ENCODE data around the gene PDE4B. TPM values are rescaled to one million over a fixed set of nuclear protein-coding genes. Genes with fewer than 3 reads are reported as not detected.

Gene PDE4B
- total RNA-seq, 1 donor from 2014 or later = 0.57 TPM

DNA sequence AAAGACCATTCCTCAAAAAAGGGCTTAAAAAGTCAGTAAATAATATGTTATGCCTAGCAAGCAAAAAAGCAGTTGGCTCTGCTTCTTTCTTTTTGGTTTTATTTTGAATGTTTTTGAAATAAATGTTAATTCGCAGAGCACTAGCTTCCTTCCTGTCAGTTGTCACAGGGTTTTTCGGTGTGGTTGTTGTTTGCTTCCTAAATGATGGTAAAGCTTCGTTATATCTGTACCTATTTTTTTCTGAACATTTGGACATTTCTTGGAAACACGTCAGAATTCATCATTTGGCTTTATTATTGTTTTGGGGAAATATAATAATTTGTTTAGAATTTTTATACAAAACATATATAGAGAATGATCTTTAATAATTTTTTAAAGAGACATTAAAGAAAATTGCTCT is 389.3 kb downstream of the PDE4B start:
- Mint-ChIP-seq H3K27me3 (ENCODE audit: low read depth) (peaks cover 2% of the 10 kb centered on the region), H3K4me1 (ENCODE audit: low read depth) (no peaks in the 10 kb centered on the region), H3K4me3 (ENCODE audit: unreplicated experiment) (no peak overlapping the region), H3K9me3 (ENCODE audit: low read depth) (peaks cover 3% of the 10 kb centered on the region), H3K27ac (ENCODE audit: unreplicated experiment) (no peak overlapping the region), H3K36me3 (ENCODE audit: low read depth) (no peaks in the 10 kb centered on the region)
- DNase-seq (ENCODE audit: low spot score) = no peak
- TF ChIP-seq, protein P1, sequence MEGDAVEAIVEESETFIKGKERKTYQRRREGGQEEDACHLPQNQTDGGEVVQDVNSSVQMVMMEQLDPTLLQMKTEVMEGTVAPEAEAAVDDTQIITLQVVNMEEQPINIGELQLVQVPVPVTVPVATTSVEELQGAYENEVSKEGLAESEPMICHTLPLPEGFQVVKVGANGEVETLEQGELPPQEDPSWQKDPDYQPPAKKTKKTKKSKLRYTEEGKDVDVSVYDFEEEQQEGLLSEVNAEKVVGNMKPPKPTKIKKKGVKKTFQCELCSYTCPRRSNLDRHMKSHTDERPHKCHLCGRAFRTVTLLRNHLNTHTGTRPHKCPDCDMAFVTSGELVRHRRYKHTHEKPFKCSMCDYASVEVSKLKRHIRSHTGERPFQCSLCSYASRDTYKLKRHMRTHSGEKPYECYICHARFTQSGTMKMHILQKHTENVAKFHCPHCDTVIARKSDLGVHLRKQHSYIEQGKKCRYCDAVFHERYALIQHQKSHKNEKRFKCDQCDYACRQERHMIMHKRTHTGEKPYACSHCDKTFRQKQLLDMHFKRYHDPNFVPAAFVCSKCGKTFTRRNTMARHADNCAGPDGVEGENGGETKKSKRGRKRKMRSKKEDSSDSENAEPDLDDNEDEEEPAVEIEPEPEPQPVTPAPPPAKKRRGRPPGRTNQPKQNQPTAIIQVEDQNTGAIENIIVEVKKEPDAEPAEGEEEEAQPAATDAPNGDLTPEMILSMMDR (IDR thresholded peaks at IDR 0.05) = no peak

DNA sequence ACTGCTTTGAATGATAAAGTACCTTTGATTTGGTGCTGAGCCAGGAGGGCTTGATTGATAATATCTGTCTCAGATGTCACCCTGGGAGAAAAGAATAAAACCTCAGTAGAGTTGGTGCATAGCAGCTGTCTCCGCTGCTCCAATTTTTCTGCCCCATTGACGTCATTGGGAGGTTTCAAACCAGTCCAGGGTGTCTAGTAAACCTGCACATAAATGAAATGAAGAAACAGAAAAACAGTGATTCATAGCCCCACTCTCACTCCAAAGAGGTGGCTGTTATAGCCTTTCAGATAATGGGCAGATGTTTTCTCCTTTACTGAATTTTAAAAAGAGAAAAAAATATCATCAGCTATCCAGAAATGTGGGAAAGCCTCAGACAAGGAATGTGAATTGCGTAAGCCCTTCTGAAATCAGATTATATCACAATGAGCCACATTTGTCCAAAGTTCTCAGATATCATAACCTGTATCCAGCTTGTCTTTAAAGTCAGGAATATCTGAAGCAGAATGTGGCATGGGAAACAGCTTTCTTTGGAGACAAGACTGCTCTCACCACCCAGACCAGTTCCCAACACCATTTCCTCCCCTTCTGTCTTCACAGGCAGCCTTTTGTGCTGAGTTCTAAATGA is 390.0 kb downstream of the PDE4B start:
- TF ChIP-seq, protein P1 (IDR thresholded peaks at IDR 0.05) = no peak
- H3K4me3 Mint-ChIP-seq (ENCODE audit: unreplicated experiment) = no peak overlapping the region
- no peaks in the 10 kb centered on the region for H3K4me1 Mint-ChIP-seq (ENCODE audit: low read depth)
- H3K9me3 Mint-ChIP-seq (ENCODE audit: low read depth) = peaks cover 3% of the 10 kb centered on the region
- H3K36me3 Mint-ChIP-seq (ENCODE audit: low read depth) = no peaks in the 10 kb centered on the region
- H3K27me3 Mint-ChIP-seq (ENCODE audit: low read depth) = peaks cover 2% of the 10 kb centered on the region
- no peak for DNase-seq (ENCODE audit: low spot score)
- H3K27ac Mint-ChIP-seq (ENCODE audit: unreplicated experiment) = no peak overlapping the region

DNA sequence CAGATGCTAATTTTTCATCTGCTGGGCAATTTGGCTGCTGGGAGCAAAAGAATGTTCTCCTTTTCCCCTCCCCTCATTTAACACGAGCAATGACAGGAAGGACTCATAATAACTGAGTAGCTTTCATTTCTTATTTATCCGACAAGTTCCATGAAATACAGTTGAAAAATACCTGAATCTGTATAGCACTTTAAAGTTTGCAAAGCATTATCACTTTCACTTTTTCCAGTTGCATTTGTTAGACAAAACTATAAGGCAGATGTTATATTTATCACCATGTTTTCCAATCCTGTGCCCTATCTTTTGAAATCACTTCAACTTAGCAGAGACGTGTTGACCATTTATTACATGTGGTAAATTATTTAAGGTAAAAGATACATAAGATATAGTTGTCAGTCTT is 390.7 kb downstream of the PDE4B start:
- Mint-ChIP-seq H3K9me3 (ENCODE audit: low read depth) (peaks cover 3% of the 10 kb centered on the region), H3K4me1 (ENCODE audit: low read depth) (no peaks in the 10 kb centered on the region), H3K36me3 (ENCODE audit: low read depth) (no peaks in the 10 kb centered on the region), H3K27ac (ENCODE audit: unreplicated experiment) (no peak overlapping the region), H3K4me3 (ENCODE audit: unreplicated experiment) (no peak overlapping the region), H3K27me3 (ENCODE audit: low read depth) (peaks cover 2% of the 10 kb centered on the region)
- DNase-seq (ENCODE audit: low spot score) = no peak
- TF ChIP-seq, protein P1 (IDR thresholded peaks at IDR 0.05) = no peak

DNA sequence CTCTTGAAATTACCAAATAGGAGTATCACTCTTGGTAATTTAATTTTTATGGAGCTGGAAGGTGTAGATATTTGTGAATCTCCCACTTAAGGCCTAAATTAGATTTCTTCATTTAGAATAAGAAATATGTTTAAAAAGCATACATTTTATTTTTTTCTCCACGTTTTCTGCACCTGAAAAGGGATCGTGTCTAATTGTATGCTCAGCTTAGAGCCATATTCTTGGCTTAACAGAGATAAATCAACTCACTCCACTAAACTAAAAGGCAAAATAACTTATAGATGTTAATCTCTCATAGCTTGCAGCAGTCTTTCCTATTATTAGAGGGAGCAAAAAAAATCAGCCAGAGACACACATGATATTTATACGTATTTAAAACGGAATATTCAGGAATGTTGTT is 404.4 kb downstream of the PDE4B start:
- TF ChIP-seq, protein P1 (IDR thresholded peaks at IDR 0.05) = no peak
- no peaks in the 10 kb centered on the region for H3K36me3 Mint-ChIP-seq (ENCODE audit: low read depth)
- no peak for DNase-seq (ENCODE audit: low spot score)
- no peaks in the 10 kb centered on the region for H3K9me3 Mint-ChIP-seq (ENCODE audit: low read depth)
- no peaks in the 10 kb centered on the region for H3K4me1 Mint-ChIP-seq (ENCODE audit: low read depth)
- H3K27me3 Mint-ChIP-seq (ENCODE audit: low read depth) = peaks cover 2% of the 10 kb centered on the region
- H3K27ac Mint-ChIP-seq (ENCODE audit: unreplicated experiment) = no peak overlapping the region
- H3K4me3 Mint-ChIP-seq (ENCODE audit: unreplicated experiment) = no peak overlapping the region

DNA sequence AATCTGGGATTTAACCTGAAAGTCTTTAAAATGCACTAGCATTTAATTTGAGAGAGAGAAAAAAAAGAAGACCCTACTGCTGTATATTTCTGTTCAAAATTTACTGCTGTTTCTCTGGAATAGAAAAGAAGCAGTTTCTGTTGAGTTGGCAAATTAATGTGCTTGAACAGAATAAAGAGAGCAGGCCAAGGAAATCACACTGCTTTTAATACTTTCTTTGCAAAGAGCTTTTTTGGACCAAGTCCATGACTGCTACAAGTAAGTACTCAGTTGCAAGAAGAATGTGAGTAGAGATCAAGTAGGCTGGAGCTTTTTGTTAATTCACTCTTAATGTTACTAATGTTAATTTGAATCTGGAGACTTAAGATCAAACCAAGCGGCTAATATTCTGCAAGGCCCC is 405.1 kb downstream of the PDE4B start:
- no peaks in the 10 kb centered on the region for H3K36me3 Mint-ChIP-seq (ENCODE audit: low read depth)
- H3K9me3 Mint-ChIP-seq (ENCODE audit: low read depth) = peaks cover 4% of the 10 kb centered on the region
- no peak overlapping the region for H3K4me3 Mint-ChIP-seq (ENCODE audit: unreplicated experiment)
- no peak overlapping the region for H3K27ac Mint-ChIP-seq (ENCODE audit: unreplicated experiment)
- H3K4me1 Mint-ChIP-seq (ENCODE audit: low read depth) = no peaks in the 10 kb centered on the region
- no peak for DNase-seq (ENCODE audit: low spot score)
- TF ChIP-seq, protein P1 (IDR thresholded peaks at IDR 0.05) = no peak
- H3K27me3 Mint-ChIP-seq (ENCODE audit: low read depth) = peaks cover 2% of the 10 kb centered on the region
